Suprapubic skin (tissue), 4 donors: ENCODE data around the gene CAPN13. TPM values are rescaled to one million over a fixed set of nuclear protein-coding genes. Genes with fewer than 3 reads are reported as not detected.

Experiments used
- DNase-seq, 2 donors: peaks; one replicate each; pipeline ENCODE4 v3.0.0-alpha.2; 2019; ENCODE audit warnings: low spot score in 2 of 2
- H3K27ac ChIP-seq: fragments of 200-600 bp; sonication (generic); one replicate; pipeline ENCODE4 v1.5.1; 2019
- H3K27me3 ChIP-seq: fragments of 200-600 bp; sonication (generic); one replicate; pipeline ENCODE4 v1.5.1; 2019
- H3K36me3 ChIP-seq: fragments of 200-600 bp; sonication (generic); one replicate; pipeline ENCODE4 v1.5.1; 2019
- H3K4me1 ChIP-seq: fragments of 200-600 bp; sonication (generic); one replicate; pipeline ENCODE4 v1.5.1; 2019
- H3K4me3 ChIP-seq: fragments of 200-600 bp; sonication (generic); one replicate; pipeline ENCODE4 v1.5.1; 2019; ENCODE audit warnings: mild to moderate bottlenecking
- H3K9me3 ChIP-seq: fragments of 200-600 bp; sonication (generic); one replicate; pipeline ENCODE4 v1.5.1; 2019
- CTCF ChIP-seq, 2 donors: fragments of 200-600 bp in 1 of 2; fragments of 450-650 bp in 1 of 2; sonication (generic) in 1 of 2; IDR thresholded peaks; one replicate each; pipeline ENCODE4 v1.5.1; 2016 to 2019; ENCODE audit warnings: antibody characterized with exemption in 2 of 2, mild to moderate bottlenecking in 1 of 2, moderate library complexity in 1 of 2
- EP300 ChIP-seq: sonication (generic); formaldehyde crosslinking; IDR thresholded peaks from one replicate; pipeline ENCODE4 v1.6.1; 2017; ENCODE audit warnings: antibody characterized with exemption
- POLR2A ChIP-seq, 2 donors: fragments of 450-650 bp; IDR thresholded peaks; one replicate each; pipeline ENCODE4 v1.6.1; 2017; ENCODE audit warnings: antibody characterized with exemption in 2 of 2, mild to moderate bottlenecking in 2 of 2, moderate library complexity in 2 of 2
- POLR2AphosphoS5 ChIP-seq, 3 donors: sonication (generic); formaldehyde crosslinking; IDR thresholded peaks; one replicate each; pipeline ENCODE4 v1.6.1; 2017; ENCODE audit warnings: antibody characterized with exemption in 3 of 3
- WGBS: methylation state at CpG from one replicate; pipeline ENCODE4 v1.1.5; 2018; 5-methylcytosine and 5-hydroxymethylcytosine counted together
- total RNA-seq, 4 donors: library from RNA; depleted of rRNA; stranded (reverse); fragments of >200 nt; gene quantifications; one replicate each; pipeline ENCODE4 v1.1.0, GENCODE V29; 2016

Gene CAPN13
- total RNA-seq, 4 donors from 2014 or later, result 0.26 to 1.5 (median 0.50) TPM

GRCh38 chr2:30690126-30690561 lies 117.1 kb downstream of the CAPN13 start:
- peak; percentile 86 for TF ChIP-seq EP300
- no peak for TF ChIP-seq CTCF (IDR thresholded peaks at IDR 0.05)
- Histone ChIP-seq H3K27me3 (no peaks in the 10 kb centered on the region), H3K9me3 (no peaks in the 10 kb centered on the region), H3K4me3 (no peak overlapping the region), H3K4me1 (peaks cover 17% of the 10 kb centered on the region), H3K36me3 (no peaks in the 10 kb centered on the region), H3K27ac (peak overlapping the region; percentile 88)
- 64% methylated on average over 5 of the region's 5 CpGs for WGBS
- no peak for DNase-seq

GRCh38 chr2:30689496-30690125 lies 117.6 kb downstream of the CAPN13 start:
- Histone ChIP-seq H3K27me3 (no peaks in the 10 kb centered on the region), H3K4me1 (peaks cover 17% of the 10 kb centered on the region), H3K9me3 (no peaks in the 10 kb centered on the region), H3K27ac (peak overlapping the region; percentile 88), H3K36me3 (no peaks in the 10 kb centered on the region), H3K4me3 (no peak overlapping the region)
- TF ChIP-seq POLR2AphosphoS5 (IDR thresholded peaks at IDR 0.05) (no peak), EP300 (no peak), POLR2A (IDR thresholded peaks at IDR 0.05) (no peak), CTCF (IDR thresholded peaks at IDR 0.05) (no peak)
- 53% methylated on average over 4 of the region's 6 CpGs for WGBS
- DNase-seq, result no peak

GRCh38 chr2:30688956-30689401 lies 118.3 kb downstream of the CAPN13 start:
- Histone ChIP-seq H3K4me1 (peaks cover 17% of the 10 kb centered on the region), H3K36me3 (no peaks in the 10 kb centered on the region), H3K9me3 (no peaks in the 10 kb centered on the region), H3K27ac (peak overlapping the region; percentile 88), H3K27me3 (no peaks in the 10 kb centered on the region), H3K4me3 (no peak overlapping the region)
- TF ChIP-seq POLR2A (IDR thresholded peaks at IDR 0.05) (no peak), EP300 (no peak), POLR2AphosphoS5 (IDR thresholded peaks at IDR 0.05) (no peak), CTCF (IDR thresholded peaks at IDR 0.05) (no peak)
- 42% methylated on average over 3 of the region's 4 CpGs for WGBS
- DNase-seq, result peak in 1 of 2 donors; percentile 52

GRCh38 chr2:30686669-30687068 lies 120.6 kb downstream of the CAPN13 start:
- no peak for DNase-seq

More at GRCh38 chr2:30686669-30687068, 120.6 kb downstream of the CAPN13 start:
- no peaks in the 10 kb centered on the region for H3K9me3 ChIP-seq
- peaks cover 17% of the 10 kb centered on the region for H3K4me1 ChIP-seq
- TF ChIP-seq CTCF (IDR thresholded peaks at IDR 0.05), result no peak
- no peak for TF ChIP-seq EP300
- no peak for TF ChIP-seq POLR2AphosphoS5 (IDR thresholded peaks at IDR 0.05)
- no peak for TF ChIP-seq POLR2A (IDR thresholded peaks at IDR 0.05)
- H3K27ac ChIP-seq, result no peak overlapping the region
- H3K27me3 ChIP-seq, result no peaks in the 10 kb centered on the region
- H3K36me3 ChIP-seq, result no peaks in the 10 kb centered on the region
- no peak overlapping the region for H3K4me3 ChIP-seq
- 41% methylated on average over 4 of the region's 4 CpGs for WGBS
